ENCODE results near the gene AGO1.

- no peak for TF ChIP-seq CTCF (IDR thresholded peaks at IDR 0.05)
- no peak for TF ChIP-seq EP300 (IDR thresholded peaks at IDR 0.05)
- no peak for TF ChIP-seq POLR2A (IDR thresholded peaks at IDR 0.05)
These were observed 88.6 kb downstream of the AGO1 start for GRCh38 chr1:35971601-35972000.
